Liver (tissue), 9 donors: Measurements from ENCODE around the gene SERPINI2. TPM values are rescaled to one million over a fixed set of nuclear protein-coding genes. Genes with fewer than 3 reads are reported as not detected.

Experiments used
- DNase-seq: peaks from one replicate; pipeline ENCODE4 v3.0.0-alpha.2; 2017; ENCODE audit warnings: low spot score
- H3K27ac ChIP-seq, 2 donors: one replicate each; pipeline ENCODE4 v1.7.0; 2013; ENCODE audit warnings: inconsistent platforms in 2 of 2, low read length in 2 of 2, control low read depth in 1 of 2, low read depth in 1 of 2, mild to moderate bottlenecking in 1 of 2
- H3K27me3 ChIP-seq, 4 donors: one replicate each; pipeline versions ENCODE4 v1.6.1 to v1.7.0; 2013; ENCODE audit warnings: low read length in 3 of 4, inconsistent platforms in 1 of 4, mild to moderate bottlenecking in 1 of 4, moderate library complexity in 1 of 4; ENCODE audit not compliant: control insufficient read depth in 4 of 4, insufficient read depth in 4 of 4
- H3K36me3 ChIP-seq, 4 donors: one replicate each; pipeline versions ENCODE4 v1.6.1 to v1.7.0; 2013; ENCODE audit warnings: low read length in 3 of 4, mild to moderate bottlenecking in 3 of 4, low read depth in 1 of 4, moderate library complexity in 1 of 4; ENCODE audit not compliant: control insufficient read depth in 4 of 4, insufficient read depth in 3 of 4
- H3K4me1 ChIP-seq, 4 donors: one replicate each; pipeline versions ENCODE4 v1.6.1 to v1.7.0; 2013; ENCODE audit warnings: low read length in 3 of 4, mild to moderate bottlenecking in 3 of 4, moderate library complexity in 1 of 4; ENCODE audit not compliant: control insufficient read depth in 4 of 4, insufficient read depth in 4 of 4
- H3K4me3 ChIP-seq, 3 donors: one replicate each; pipeline versions ENCODE4 v1.6.1 to v1.7.0; 2013; ENCODE audit warnings: low read length in 3 of 3, control low read depth in 1 of 3, low read depth in 1 of 3, mild to moderate bottlenecking in 1 of 3
- H3K9ac ChIP-seq, 2 donors: one replicate each; pipeline ENCODE4 v1.7.0; 2013; ENCODE audit warnings: low read length in 2 of 2, mild to moderate bottlenecking in 2 of 2, moderate library complexity in 2 of 2, control low read depth in 1 of 2, low read depth in 1 of 2
- H3K9me3 ChIP-seq, 4 donors: one replicate each; pipeline versions ENCODE4 v1.6.1 to v1.7.0; 2013; ENCODE audit warnings: low read length in 3 of 4; ENCODE audit not compliant: control insufficient read depth in 4 of 4
- ATF3 ChIP-seq: IDR thresholded peaks from 2 replicates; pipeline ENCODE4 v1.6.1; 2016; ENCODE audit warnings: antibody characterized with exemption
- CTCF ChIP-seq: fragments of 150-350 bp; IDR thresholded peaks from 2 replicates; pipeline ENCODE4 v1.5.1; 2017; ENCODE audit warnings: improper control_type of control experiment, low read depth, low read length; ENCODE audit not compliant: missing input control
- EGR1 ChIP-seq, 2 donors: IDR thresholded peaks; 2 replicates each; pipeline ENCODE4 v1.6.1; 2016 to 2018; ENCODE audit warnings: antibody characterized with exemption in 2 of 2, low read depth in 2 of 2
- FOXA1 ChIP-seq: IDR thresholded peaks from 2 replicates; pipeline ENCODE4 v1.6.1; 2016; ENCODE audit warnings: antibody characterized with exemption
- FOXA2 ChIP-seq: IDR thresholded peaks from 2 replicates; pipeline ENCODE4 v1.6.1; 2016; ENCODE audit warnings: antibody characterized with exemption
- GABPA ChIP-seq, 2 donors: IDR thresholded peaks in 1 of 2; conservative IDR thresholded peaks in 1 of 2; 2 replicates each; pipeline ENCODE4 v1.6.1; 2016; ENCODE audit warnings: antibody characterized with exemption in 2 of 2, mild to moderate bottlenecking in 1 of 2, moderate library complexity in 1 of 2
- HNF4A ChIP-seq, 2 donors: conservative IDR thresholded peaks; 2 replicates each; pipeline ENCODE4 v1.6.1; 2016; ENCODE audit warnings: antibody characterized with exemption in 2 of 2, mild to moderate bottlenecking in 2 of 2
- JUND ChIP-seq, 2 donors: IDR thresholded peaks; 2 replicates each; pipeline ENCODE4 v1.6.1; 2016; ENCODE audit warnings: antibody characterized with exemption in 2 of 2
- MAX ChIP-seq: IDR thresholded peaks from 2 replicates; pipeline ENCODE4 v1.6.1; 2016; ENCODE audit warnings: antibody characterized with exemption
- NR2F2 ChIP-seq: IDR thresholded peaks from 2 replicates; pipeline ENCODE4 v1.6.1; 2016; ENCODE audit warnings: antibody characterized with exemption
- RAD21 ChIP-seq, 2 donors: IDR thresholded peaks; 2 replicates each; pipeline ENCODE4 v1.6.1; 2016; ENCODE audit warnings: antibody characterized with exemption in 2 of 2, mild to moderate bottlenecking in 2 of 2
- REST ChIP-seq: IDR thresholded peaks from 2 replicates; pipeline ENCODE4 v1.6.1; 2016; ENCODE audit warnings: antibody characterized with exemption, mild to moderate bottlenecking
- RXRA ChIP-seq, 2 donors: IDR thresholded peaks; 2 replicates each; pipeline ENCODE4 v1.6.1; 2017 to 2018; ENCODE audit warnings: antibody characterized with exemption in 2 of 2, mild to moderate bottlenecking in 1 of 2
- SP1 ChIP-seq: IDR thresholded peaks from 2 replicates; pipeline ENCODE4 v1.6.1; 2018; ENCODE audit warnings: antibody characterized with exemption, mild to moderate bottlenecking
- TAF1 ChIP-seq: conservative IDR thresholded peaks from 2 replicates; pipeline ENCODE4 v1.6.1; 2016; ENCODE audit warnings: antibody characterized with exemption, mild to moderate bottlenecking
- YY1 ChIP-seq: IDR thresholded peaks from 2 replicates; pipeline ENCODE4 v1.6.1; 2016; ENCODE audit warnings: antibody characterized with exemption, mild to moderate bottlenecking
- WGBS: extraction: QIAGEN DNeasy Blood & Tissue Kit; methylation state at CpG from one replicate; pipeline ENCODE4 v1.1.7; 2013; 5-methylcytosine and 5-hydroxymethylcytosine counted together
- polyA plus RNA-seq, 2 donors: library from polyadenylated mRNA; stranded (reverse) in 1 of 2; unstranded in 1 of 2; fragments of 200-250 nt in 1 of 2; fragments of >200 nt in 1 of 2; fragmentation: Nextera tagmentation in 1 of 2; extraction: Ambion mirVana in 1 of 2; gene quantifications; one replicate each; pipeline versions ENCODE4 v1.2.1 to v1.2.3, GENCODE V29; 2013 to 2015
- total RNA-seq, 2 donors: library from RNA; depleted of rRNA; stranded (reverse); fragments of >200 nt; gene quantifications; one replicate each; pipeline ENCODE4 v1.2.3, GENCODE V29; 2014
- donor health status: healthy.
- donor health status: healthy.
- donor health status: healthy.
- donor health status: healthy.
- donor health status: healthy.

The SERPINI2 gene
- total and polyA plus RNA-seq, 4 donors, result not detected

- TF ChIP-seq RXRA (IDR thresholded peaks at IDR 0.05) (no peak), NR2F2 (no peak), FOXA1 (no peak), GABPA (IDR thresholded peaks at IDR 0.05 in 1 of 2, conservative IDR thresholded peaks at IDR 0.05 in 1 of 2) (no peak), RAD21 (IDR thresholded peaks at IDR 0.05) (no peak), ATF3 (no peak), YY1 (no peak), SP1 (no peak), FOXA2 (no peak), JUND (IDR thresholded peaks at IDR 0.05) (no peak), HNF4A (conservative IDR thresholded peaks at IDR 0.05) (no peak), REST (no peak)
- Histone ChIP-seq H3K9me3 (no peaks in the 10 kb centered on the region), H3K4me3 (no peak overlapping the region), H3K27me3 (no peaks in the 10 kb centered on the region), H3K36me3 (no peaks in the 10 kb centered on the region), H3K9ac (no peak overlapping the region), H3K4me1 (no peaks in the 10 kb centered on the region), H3K27ac (no peak overlapping the region)
- DNase-seq, result no peak
- WGBS, result 67% methylated on average over 2 of the region's 2 CpGs
Measured at GRCh38 chr3:167502401-167502800, 28.6 kb upstream of the SERPINI2 start.

- H3K4me3 ChIP-seq, result no peak overlapping the region
- H3K27me3 ChIP-seq, result no peaks in the 10 kb centered on the region
- no peaks in the 10 kb centered on the region for H3K36me3 ChIP-seq
- H3K9ac ChIP-seq, result no peak overlapping the region
- DNase-seq, result no peak
- no peaks in the 10 kb centered on the region for H3K9me3 ChIP-seq
- H3K27ac ChIP-seq, result no peak overlapping the region
- H3K4me1 ChIP-seq, result no peaks in the 10 kb centered on the region
- TF ChIP-seq RXRA (IDR thresholded peaks at IDR 0.05), result no peak
- no peak for TF ChIP-seq CTCF
- no peak for TF ChIP-seq TAF1
- TF ChIP-seq NR2F2, result no peak
- no peak for TF ChIP-seq RAD21 (IDR thresholded peaks at IDR 0.05)
- no peak for TF ChIP-seq HNF4A (conservative IDR thresholded peaks at IDR 0.05)
- TF ChIP-seq MAX, result no peak
- no peak for TF ChIP-seq GABPA (IDR thresholded peaks at IDR 0.05 in 1 of 2, conservative IDR thresholded peaks at IDR 0.05 in 1 of 2)
- no peak for TF ChIP-seq EGR1 (IDR thresholded peaks at IDR 0.05; ENCODE audit: low read depth in 2 of 2)
- TF ChIP-seq FOXA1, result no peak
- TF ChIP-seq SP1, result no peak
- 82% methylated on average over 3 of the region's 3 CpGs for WGBS
Measured at GRCh38 chr3:167501941-167502340, 28.1 kb upstream of the SERPINI2 start.
